ENCODE results near the gene ZNF536.

ZNF536 gene

DNA sequence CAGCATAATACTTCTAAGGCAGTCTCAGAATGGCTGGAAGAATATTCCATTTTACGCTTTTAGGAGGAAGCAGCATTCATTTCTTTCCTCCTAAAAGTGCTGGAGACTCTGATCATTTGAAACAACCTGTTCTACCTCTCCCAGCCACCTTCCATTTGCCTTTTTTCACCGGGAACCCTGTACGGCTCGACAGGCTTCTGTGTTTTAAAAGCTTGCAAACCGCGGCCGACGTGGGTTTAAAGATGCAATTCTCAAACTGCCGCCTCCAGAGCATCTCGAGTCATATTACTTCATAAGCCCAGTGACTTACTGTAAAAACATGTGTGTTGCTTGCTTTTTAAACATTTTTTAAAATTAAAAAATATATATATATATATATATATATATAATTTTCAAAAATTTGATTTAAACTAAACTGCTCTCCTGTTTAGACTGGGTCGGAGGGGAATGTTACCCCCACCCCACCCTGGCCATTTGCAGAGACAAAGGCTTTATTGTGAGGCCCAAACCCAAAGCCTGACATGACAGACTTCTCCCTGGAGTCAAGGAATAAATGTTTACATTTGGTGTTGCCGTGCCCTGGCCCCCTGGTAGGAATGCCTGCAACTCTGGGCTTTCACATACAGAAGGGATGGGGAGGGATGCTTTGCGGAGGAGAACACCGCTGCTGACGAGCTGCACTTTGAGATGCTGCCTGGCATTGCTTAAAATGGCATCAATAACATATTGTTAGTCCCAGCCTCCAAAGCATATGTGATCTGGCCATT is 30.4 kb downstream of the ZNF536 start:
- TF ChIP-seq, protein P1, sequence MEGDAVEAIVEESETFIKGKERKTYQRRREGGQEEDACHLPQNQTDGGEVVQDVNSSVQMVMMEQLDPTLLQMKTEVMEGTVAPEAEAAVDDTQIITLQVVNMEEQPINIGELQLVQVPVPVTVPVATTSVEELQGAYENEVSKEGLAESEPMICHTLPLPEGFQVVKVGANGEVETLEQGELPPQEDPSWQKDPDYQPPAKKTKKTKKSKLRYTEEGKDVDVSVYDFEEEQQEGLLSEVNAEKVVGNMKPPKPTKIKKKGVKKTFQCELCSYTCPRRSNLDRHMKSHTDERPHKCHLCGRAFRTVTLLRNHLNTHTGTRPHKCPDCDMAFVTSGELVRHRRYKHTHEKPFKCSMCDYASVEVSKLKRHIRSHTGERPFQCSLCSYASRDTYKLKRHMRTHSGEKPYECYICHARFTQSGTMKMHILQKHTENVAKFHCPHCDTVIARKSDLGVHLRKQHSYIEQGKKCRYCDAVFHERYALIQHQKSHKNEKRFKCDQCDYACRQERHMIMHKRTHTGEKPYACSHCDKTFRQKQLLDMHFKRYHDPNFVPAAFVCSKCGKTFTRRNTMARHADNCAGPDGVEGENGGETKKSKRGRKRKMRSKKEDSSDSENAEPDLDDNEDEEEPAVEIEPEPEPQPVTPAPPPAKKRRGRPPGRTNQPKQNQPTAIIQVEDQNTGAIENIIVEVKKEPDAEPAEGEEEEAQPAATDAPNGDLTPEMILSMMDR (conservative IDR thresholded peaks at IDR 0.05; ENCODE audit: low read depth, low read length) = no peak
- H3K4me3 ChIP-seq (ENCODE audit: low read depth, low read length) = no peak overlapping the region
- DNase-seq (ENCODE audit: low read depth) = no peak

DNA sequence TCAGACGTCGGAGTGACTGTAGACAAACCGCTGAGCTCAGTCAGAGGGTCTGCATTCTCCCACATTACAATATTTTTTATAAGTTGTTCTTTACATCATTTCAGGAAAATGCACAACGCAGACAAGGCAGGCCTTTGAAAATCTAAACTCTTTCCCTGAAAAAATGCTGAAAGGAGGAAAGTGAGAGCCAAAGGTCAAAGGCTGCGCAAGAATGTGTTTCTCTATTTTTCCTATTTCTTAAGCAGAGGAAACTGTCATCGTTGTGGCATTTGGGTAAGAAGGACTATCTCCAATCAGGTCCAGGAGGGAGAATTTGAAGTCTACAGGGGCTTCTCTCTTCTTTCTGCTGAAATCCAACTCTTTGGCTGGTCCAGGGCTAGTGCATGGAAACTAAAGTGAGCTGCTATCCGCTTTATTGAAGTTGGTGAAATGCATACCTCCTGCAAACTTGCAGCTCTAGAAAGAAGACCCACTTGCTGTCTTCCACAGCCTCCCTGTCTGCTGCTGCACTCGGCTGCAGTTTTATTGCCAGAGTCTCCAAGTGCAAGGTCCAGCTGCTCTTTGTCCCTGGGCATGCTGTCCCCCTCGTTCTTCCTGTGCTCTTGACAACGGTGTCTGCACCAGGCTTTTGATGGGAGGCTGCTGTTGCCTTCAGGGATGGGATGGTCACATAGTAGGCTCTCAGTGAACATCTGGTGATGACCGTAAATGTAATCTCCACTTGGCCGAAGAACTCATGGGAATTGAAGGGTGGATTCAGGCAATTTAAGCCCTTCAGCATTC is 31.2 kb downstream of the ZNF536 start:
- TF ChIP-seq, protein P1 (conservative IDR thresholded peaks at IDR 0.05; ENCODE audit: low read depth, low read length) = no peak
- no peak for DNase-seq (ENCODE audit: low read depth)

DNA sequence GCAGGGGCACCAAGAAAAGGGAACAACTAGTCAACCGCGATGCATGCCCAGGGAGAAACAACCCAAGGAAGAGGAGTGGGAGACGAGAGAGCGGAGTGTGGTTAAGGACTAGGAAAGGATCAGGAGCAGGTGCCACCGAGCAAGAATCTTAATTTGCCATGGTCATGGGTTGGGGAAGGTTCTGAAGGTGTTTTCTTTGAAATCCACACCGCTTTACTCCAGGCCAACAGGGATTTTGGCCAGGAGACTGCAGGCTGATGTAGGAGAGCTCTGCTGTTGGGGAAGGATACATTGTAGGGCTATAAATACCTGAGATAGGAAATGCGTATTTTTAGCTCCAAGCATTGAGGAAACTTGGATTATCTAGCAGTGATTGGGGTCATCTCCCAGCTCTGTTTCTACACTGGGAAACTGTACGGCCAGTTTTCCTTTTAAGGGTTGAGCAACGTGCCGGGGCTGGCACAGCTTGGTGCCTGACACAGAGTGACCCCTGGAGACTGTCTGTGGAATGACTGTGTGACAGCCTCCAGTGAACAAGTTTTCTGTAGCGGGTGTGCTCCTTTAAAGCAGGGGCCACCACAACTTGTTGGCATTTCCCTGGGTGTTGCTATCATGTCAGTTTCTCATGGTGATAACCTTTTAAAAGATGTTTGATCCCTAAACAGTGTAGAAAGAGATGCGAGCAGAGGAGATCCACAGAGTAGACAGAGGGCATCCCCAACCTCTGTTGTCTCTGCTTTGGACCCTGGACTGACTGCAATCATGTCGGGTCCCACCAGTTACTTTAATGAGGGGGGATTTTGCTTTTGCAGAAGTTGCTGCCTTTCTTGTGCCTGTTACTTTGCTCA is 34.3 kb downstream of the ZNF536 start:
- no peak for DNase-seq (ENCODE audit: low read depth)
- TF ChIP-seq, protein P1 (conservative IDR thresholded peaks at IDR 0.05; ENCODE audit: low read depth, low read length) = no peak

More for the DNA sequence above, 31.2 kb downstream of the ZNF536 start:
- H3K4me3 ChIP-seq (ENCODE audit: low read depth, low read length) = no peak overlapping the region

DNA sequence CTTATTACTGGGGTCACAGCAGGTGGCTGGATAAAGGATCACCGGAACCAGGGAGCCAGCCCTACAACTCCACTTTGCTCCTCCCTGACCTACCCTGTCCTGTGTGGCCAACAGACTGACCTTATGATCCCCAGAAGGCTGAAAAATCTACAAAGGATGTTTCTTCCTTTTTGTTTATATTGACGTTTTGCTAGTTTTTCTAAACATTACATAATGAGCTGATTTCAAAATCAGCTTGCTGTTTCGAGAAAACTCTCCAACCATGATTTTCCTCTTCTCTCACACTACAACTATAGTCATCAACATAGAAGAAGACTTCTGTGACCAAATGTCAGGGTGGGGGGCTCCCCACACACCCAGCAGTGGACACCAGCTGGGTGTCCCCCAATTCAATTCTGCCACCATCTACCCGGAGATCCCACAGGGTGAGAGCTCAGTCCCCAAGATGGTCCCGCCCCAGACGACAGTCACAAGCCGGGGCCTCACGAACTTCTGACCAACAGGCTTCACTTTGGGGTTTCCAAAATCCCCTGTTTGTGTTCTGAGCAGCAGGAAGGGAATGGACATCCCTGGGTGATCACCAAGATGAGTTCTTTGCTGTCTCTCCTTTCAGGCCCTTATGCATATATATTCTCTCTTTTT is 35.0 kb downstream of the ZNF536 start:
- DNase-seq (ENCODE audit: low read depth) = no peak
- TF ChIP-seq, protein P1 (conservative IDR thresholded peaks at IDR 0.05; ENCODE audit: low read depth, low read length) = no peak
- no peak overlapping the region for H3K4me3 ChIP-seq (ENCODE audit: low read depth, low read length)

More for the DNA sequence above, 34.3 kb downstream of the ZNF536 start:
- no peak overlapping the region for H3K4me3 ChIP-seq (ENCODE audit: low read depth, low read length)

DNA sequence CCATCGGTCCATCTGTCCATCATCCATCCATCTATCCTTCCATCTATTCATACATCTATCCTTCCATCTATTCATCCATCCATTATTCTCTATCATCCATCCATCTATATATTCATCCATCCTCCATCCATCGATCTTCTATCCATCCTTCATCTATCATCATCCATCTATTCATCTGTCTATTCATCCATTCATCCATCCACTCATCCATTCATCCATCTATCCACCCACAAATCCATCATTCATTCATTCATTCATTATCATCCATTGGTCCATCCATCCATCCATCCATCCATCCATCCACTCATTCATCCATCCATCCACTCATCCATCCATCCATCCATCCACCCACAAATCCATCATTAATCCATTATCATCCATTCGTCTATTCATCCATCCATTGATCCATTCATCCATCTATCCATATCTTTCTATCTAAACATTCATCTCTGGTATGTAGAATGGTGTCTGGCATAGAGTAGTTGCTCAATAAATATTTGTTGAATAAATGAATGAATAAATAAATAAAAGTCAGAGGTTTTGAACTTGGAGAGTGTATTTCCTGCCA is 36.6 kb downstream of the ZNF536 start:
- TF ChIP-seq, protein P1 (conservative IDR thresholded peaks at IDR 0.05; ENCODE audit: low read depth, low read length) = no peak

DNA sequence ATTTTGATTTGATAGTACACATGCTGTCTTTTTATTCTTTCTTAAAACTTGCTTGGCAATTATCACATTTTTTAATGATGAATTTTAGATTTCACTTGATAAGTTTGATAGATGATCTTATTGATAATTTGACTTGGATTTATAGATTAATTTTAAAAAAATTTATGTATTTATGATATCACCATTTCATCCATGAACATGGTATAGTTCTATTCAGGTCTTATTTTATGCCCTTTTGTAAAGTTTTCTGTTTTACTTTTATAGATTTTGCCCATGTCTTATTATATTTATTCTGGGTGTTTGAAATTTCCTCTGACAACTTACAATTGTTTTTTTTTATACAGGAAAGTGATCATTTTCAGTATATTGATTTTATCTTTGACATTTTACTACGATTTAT is 39.5 kb downstream of the ZNF536 start:
- DNase-seq (ENCODE audit: low read depth) = no peak
- TF ChIP-seq, protein P1 (conservative IDR thresholded peaks at IDR 0.05; ENCODE audit: low read depth, low read length) = no peak
- no peak overlapping the region for H3K4me3 ChIP-seq (ENCODE audit: low read depth, low read length)

More for the DNA sequence above, 36.6 kb downstream of the ZNF536 start:
- no peak for DNase-seq (ENCODE audit: low read depth)
- H3K4me3 ChIP-seq (ENCODE audit: low read depth, low read length) = no peak overlapping the region
